Thyroid gland (tissue), 4 donors: ENCODE results near the gene PRDM4. TPM values are rescaled to one million over a fixed set of nuclear protein-coding genes. Genes with fewer than 3 reads are reported as not detected.

Experiments used
- DNase-seq, 2 donors: peaks; one replicate each; pipeline ENCODE4 v3.0.0-alpha.2; 2019
- H3K27ac ChIP-seq, 3 donors: fragments of 200-600 bp; sonication (generic); 1 replicate in 2 of 3; 2 replicates in 1 of 3; pipeline ENCODE4 v1.5.1; 2016 to 2019; ENCODE audit warnings: mild to moderate bottlenecking in 1 of 3, moderate library complexity in 1 of 3
- H3K27me3 ChIP-seq: fragments of 200-600 bp; sonication (generic); one replicate; pipeline ENCODE4 v1.5.1; 2019
- H3K36me3 ChIP-seq, 2 donors: fragments of 200-600 bp; sonication (generic); one replicate each; pipeline ENCODE4 v1.5.1; 2016 to 2019
- H3K4me1 ChIP-seq, 2 donors: fragments of 200-600 bp; sonication (generic); one replicate each; pipeline ENCODE4 v1.5.1; 2017 to 2019
- H3K4me3 ChIP-seq, 3 donors: fragments of 200-600 bp; sonication (generic); replicated peaks in 1 of 3; 1 replicate in 2 of 3; 2 replicates in 1 of 3; pipeline ENCODE4 v1.5.1; 2016; ENCODE audit warnings: mild to moderate bottlenecking in 1 of 3
- H3K9me3 ChIP-seq: fragments of 200-600 bp; sonication (generic); one replicate; pipeline ENCODE4 v1.5.1; 2017
- CTCF ChIP-seq, 6 experiments: fragments of 200-600 bp in 3 of 6; fragments of 450-650 bp in 3 of 6; sonication (generic) in 3 of 6; IDR thresholded peaks; one replicate each; pipeline ENCODE4 v1.5.1; 2016 to 2019; ENCODE audit warnings: antibody characterized with exemption in 6 of 6, mild to moderate bottlenecking in 2 of 6, inconsistent platforms in 1 of 6, moderate library complexity in 1 of 6
- POLR2A ChIP-seq, 2 donors: fragments of 450-650 bp; IDR thresholded peaks; one replicate each; pipeline ENCODE4 v1.6.1; 2017; ENCODE audit warnings: antibody characterized with exemption in 2 of 2, mild to moderate bottlenecking in 2 of 2, moderate library complexity in 1 of 2
- WGBS, 2 donors: methylation state at CpG; one replicate each; pipeline ENCODE4 v1.1.5; 2017; 5-methylcytosine and 5-hydroxymethylcytosine counted together
- intact Hi-C: fragments of 100-400 bp; cut with DNase I; formaldehyde crosslinking; loops from one replicate; pipeline ENCODE4 v1.15.1; 2023
- total RNA-seq, 4 donors: library from RNA; depleted of rRNA; stranded (reverse); fragments of >200 nt; gene quantifications; one replicate each; pipeline ENCODE4 v1.2.3, GENCODE V29; 2016

Gene PRDM4
- total RNA-seq, 4 donors from 2014 or later, result 23.7 to 38.7 (median 25.1) TPM

- H3K36me3 ChIP-seq, result no peaks in the 10 kb centered on the region
- peaks cover 12% of the 10 kb centered on the region in 2 donors for H3K4me1 ChIP-seq
- no peaks in the 10 kb centered on the region for H3K27me3 ChIP-seq
- DNase-seq, result peak; percentile 58 to 67
- TF ChIP-seq CTCF (IDR thresholded peaks at IDR 0.05), result peak in 1 of 6 experiments; percentile 15
- no peak for TF ChIP-seq POLR2A (IDR thresholded peaks at IDR 0.05)
- WGBS, 2 donors, result 77 to 81% methylated on average over 2 of the region's 2 CpGs
- H3K27ac ChIP-seq, result peak overlapping the region; percentile 27 to 80 (median 32)
- H3K4me3 ChIP-seq, result no peak overlapping the region
- intact Hi-C loops, result no loop called here
- H3K9me3 ChIP-seq, result no peaks in the 10 kb centered on the region
Observed at GRCh38 chr12:107788281-107788680, 27.3 kb upstream of the PRDM4 start.

GRCh38 chr12:107783406-107784376 is 22.8 kb upstream of the PRDM4 start:
- H3K27ac ChIP-seq, result no peak overlapping the region
- WGBS, 2 donors, result 40 to 52% methylated on average over 6 of the region's 6 CpGs
- H3K27me3 ChIP-seq, result no peaks in the 10 kb centered on the region
- TF ChIP-seq POLR2A (IDR thresholded peaks at IDR 0.05), result no peak
- TF ChIP-seq CTCF (IDR thresholded peaks at IDR 0.05), result no peak
- no peaks in the 10 kb centered on the region for H3K36me3 ChIP-seq
- no peaks in the 10 kb centered on the region for H3K9me3 ChIP-seq
- intact Hi-C loops, result no loop called here
- DNase-seq, result peak; percentile 51 to 62
- H3K4me3 ChIP-seq, result no peak overlapping the region
- H3K4me1 ChIP-seq, result peaks cover 9 to 10% of the 10 kb centered on the region in 2 donors

- Histone ChIP-seq H3K4me3 (no peak overlapping the region), H3K27ac (no peak overlapping the region), H3K27me3 (no peaks in the 10 kb centered on the region), H3K4me1 (no peaks in the 10 kb centered on the region), H3K36me3 (no peaks in the 10 kb centered on the region), H3K9me3 (no peaks in the 10 kb centered on the region)
- TF ChIP-seq POLR2A (IDR thresholded peaks at IDR 0.05) (no peak), CTCF (IDR thresholded peaks at IDR 0.05) (no peak)
- no peak for DNase-seq
- intact Hi-C loops, result no loop called here
- WGBS, 2 donors, result 61 to 81% methylated on average over 2 of the region's 2 CpGs
Observed at GRCh38 chr12:107782067-107782466, 21.1 kb upstream of the PRDM4 start.

- 32 to 74% methylated on average over 1 of the region's 1 CpG for WGBS, 2 donors
- DNase-seq, result no peak
- Histone ChIP-seq H3K4me1 (peaks cover 3 to 4% of the 10 kb centered on the region in 2 donors), H3K4me3 (no peak overlapping the region), H3K9me3 (no peaks in the 10 kb centered on the region), H3K27ac (no peak overlapping the region), H3K36me3 (no peaks in the 10 kb centered on the region), H3K27me3 (peaks cover 10% of the 10 kb centered on the region)
- TF ChIP-seq POLR2A (IDR thresholded peaks at IDR 0.05), result no peak
- TF ChIP-seq CTCF (IDR thresholded peaks at IDR 0.05), result no peak
- intact Hi-C loops, result no loop called here
Observed at GRCh38 chr12:107780298-107780697, 19.4 kb upstream of the PRDM4 start.
